Sigmoid colon (tissue), 4 donors: Measurements from ENCODE around the gene TWF2.

Experiments used
- POLR2A ChIP-seq, 2 donors: fragments of 450-650 bp; IDR thresholded peaks; one replicate each; pipeline ENCODE4 v1.6.1; 2016; ENCODE audit warnings: antibody characterized with exemption in 2 of 2, mild to moderate bottlenecking in 2 of 2, moderate library complexity in 2 of 2
- POLR2AphosphoS5 ChIP-seq, 4 donors: sonication (generic); formaldehyde crosslinking; IDR thresholded peaks; one replicate each; pipeline ENCODE4 v1.6.1; 2017; ENCODE audit warnings: antibody characterized with exemption in 4 of 4
- TF ChIP-seq, protein P1 (sequence below), 4 experiments: fragments of 450-650 bp in 3 of 4; fragments of 200-600 bp in 1 of 4; IDR thresholded peaks; one replicate each; pipeline ENCODE4 v1.5.1; 2016 to 2019; ENCODE audit warnings: antibody characterized with exemption in 4 of 4, mild to moderate bottlenecking in 3 of 4, moderate library complexity in 2 of 4

DNA sequence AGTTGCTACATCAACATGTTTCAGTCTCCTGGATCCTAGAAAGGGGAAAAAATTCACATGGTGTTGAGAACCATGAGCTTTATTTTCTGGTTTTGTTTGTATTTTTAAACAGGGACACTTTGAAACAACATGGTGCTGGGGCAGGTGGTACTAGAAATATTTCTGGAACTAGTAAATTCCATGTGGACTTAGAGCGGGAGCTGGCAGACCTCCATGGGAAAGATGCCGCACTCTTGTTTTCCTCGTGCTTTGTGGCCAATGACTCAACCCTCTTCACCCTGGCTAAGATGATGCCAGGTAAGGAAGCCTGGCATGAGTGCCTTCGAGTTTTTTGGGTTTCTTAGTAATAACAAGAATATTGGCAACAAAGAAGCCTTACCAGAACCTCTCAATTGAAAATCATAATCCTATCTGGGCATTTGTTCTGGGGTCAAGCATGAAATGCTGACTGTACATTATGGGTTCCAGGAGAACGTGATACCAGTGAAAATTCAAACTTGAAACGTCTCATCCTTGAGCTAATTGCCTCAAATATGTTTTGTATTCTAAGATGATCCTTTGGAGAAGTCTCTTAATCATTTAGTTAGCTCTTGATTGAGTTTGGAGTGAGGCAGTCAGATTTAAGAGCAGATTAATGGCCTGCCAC is 33.1 kb downstream of the TWF2 start:
- TF ChIP-seq, protein P1, sequence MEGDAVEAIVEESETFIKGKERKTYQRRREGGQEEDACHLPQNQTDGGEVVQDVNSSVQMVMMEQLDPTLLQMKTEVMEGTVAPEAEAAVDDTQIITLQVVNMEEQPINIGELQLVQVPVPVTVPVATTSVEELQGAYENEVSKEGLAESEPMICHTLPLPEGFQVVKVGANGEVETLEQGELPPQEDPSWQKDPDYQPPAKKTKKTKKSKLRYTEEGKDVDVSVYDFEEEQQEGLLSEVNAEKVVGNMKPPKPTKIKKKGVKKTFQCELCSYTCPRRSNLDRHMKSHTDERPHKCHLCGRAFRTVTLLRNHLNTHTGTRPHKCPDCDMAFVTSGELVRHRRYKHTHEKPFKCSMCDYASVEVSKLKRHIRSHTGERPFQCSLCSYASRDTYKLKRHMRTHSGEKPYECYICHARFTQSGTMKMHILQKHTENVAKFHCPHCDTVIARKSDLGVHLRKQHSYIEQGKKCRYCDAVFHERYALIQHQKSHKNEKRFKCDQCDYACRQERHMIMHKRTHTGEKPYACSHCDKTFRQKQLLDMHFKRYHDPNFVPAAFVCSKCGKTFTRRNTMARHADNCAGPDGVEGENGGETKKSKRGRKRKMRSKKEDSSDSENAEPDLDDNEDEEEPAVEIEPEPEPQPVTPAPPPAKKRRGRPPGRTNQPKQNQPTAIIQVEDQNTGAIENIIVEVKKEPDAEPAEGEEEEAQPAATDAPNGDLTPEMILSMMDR (IDR thresholded peaks at IDR 0.05): no peak
- TF ChIP-seq POLR2AphosphoS5 (IDR thresholded peaks at IDR 0.05): no peak
- no peak for TF ChIP-seq POLR2A (IDR thresholded peaks at IDR 0.05)
